ENCODE measurements around the gene NCAPD3.

DNA sequence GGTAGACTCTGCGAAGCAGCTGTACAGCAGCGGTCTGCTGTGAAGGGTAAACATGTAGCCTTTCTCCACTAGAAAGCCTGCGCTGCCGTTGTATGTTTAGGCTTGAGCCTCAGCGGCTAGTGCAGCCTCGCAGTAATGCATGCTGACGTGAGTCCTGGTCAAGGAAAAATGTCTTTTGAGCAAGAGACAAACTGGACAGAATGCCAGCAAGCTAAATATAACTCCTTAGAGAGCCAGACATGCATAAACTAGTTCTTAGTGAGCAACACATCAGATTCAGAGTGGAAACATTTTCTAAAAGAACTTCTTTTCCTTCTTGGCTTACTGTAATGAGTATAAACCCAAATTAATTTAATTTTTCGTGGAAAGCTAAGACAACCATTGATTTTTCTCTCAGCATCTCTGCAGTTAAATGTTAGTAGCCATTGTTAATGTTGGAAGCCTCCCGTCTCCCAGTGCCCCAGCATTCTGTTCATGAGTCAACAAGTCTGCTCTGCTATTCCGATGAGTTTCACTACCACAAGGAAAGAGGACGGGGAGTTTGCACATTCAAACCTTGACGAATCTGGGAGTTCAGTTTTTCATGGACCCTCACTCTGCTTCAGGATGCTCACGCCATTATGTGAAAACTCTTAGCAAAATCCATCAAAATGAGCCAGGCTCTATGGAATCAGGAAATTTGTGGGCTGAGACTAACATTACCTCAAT lies 103.5 kb downstream of the NCAPD3 start:
- TF ChIP-seq GATA3 (IDR thresholded peaks at IDR 0.05; ENCODE audit: low read depth, low read length) (no peak), GATA2 (IDR thresholded peaks at IDR 0.05; ENCODE audit: low read depth, low read length) (no peak)

Data from SH-SY5Y (cell line).